SH-SY5Y (cell line): ENCODE data around the gene RNF112.

Source experiments
- GATA2 ChIP-seq: IDR thresholded peaks from 2 replicates; pipeline ENCODE4 v1.6.1; 2011; ENCODE audit warnings: mild to moderate bottlenecking, low read depth, low read length
- GATA3 ChIP-seq: IDR thresholded peaks from 2 replicates; pipeline ENCODE4 v1.6.1; 2011; ENCODE audit warnings: low read depth, mild to moderate bottlenecking, low read length, moderate library complexity

GRCh38 chr17:19421926-19422325 is 10.9 kb downstream of the RNF112 start:
- TF ChIP-seq GATA3 (no peak), GATA2 (no peak)
